T-helper 17 cell (primary cell): ENCODE measurements around the gene BTF3L4. TPM values are rescaled to one million over a fixed set of nuclear protein-coding genes. Genes with fewer than 3 reads are reported as not detected.
"Not testable (repeated sequence)": the region's sequence is repeated elsewhere in the genome, so short reads cannot be mapped to it uniquely, and the experiment has no call there.

ENCODE experiments used
- ATAC-seq: fragments of 150-1000 bp; cut with Tn5 transposase; 2 replicates; pipeline ENCODE4 v1.10.0; 2021; ENCODE audit warnings: mild to moderate bottlenecking, moderate library complexity
- DNase-seq, 3 donors: peaks; one replicate each; pipeline versions ENCODE4 v3.0.0 to v3.0.0-alpha.2; 2020 to 2021
- H3K9me3 ChIP-seq: one replicate; pipeline ENCODE4 v1.7.0; 2013; ENCODE audit warnings: low read length, mild to moderate bottlenecking; ENCODE audit not compliant: control insufficient read depth, poor library complexity, severe bottlenecking
- H3K27ac Mint-ChIP-seq: one replicate; pipeline ENCODE4 v1.8.0; 2022; ENCODE audit warnings: mild to moderate bottlenecking, moderate library complexity, mixed read lengths
- H3K27me3 Mint-ChIP-seq: one replicate; pipeline ENCODE4 v1.8.0; 2022; ENCODE audit warnings: mixed read lengths
- H3K36me3 Mint-ChIP-seq: one replicate; pipeline ENCODE4 v1.8.0; 2022; ENCODE audit warnings: low read depth, mixed read lengths
- H3K4me1 Mint-ChIP-seq: one replicate; pipeline ENCODE4 v1.8.0; 2022; ENCODE audit warnings: mild to moderate bottlenecking, mixed read lengths
- H3K4me3 Mint-ChIP-seq: one replicate; pipeline ENCODE4 v1.8.0; 2022; ENCODE audit warnings: mild to moderate bottlenecking, moderate library complexity, mixed read lengths
- total RNA-seq, 4 donors: library from RNA in 2 of 4; stranded (reverse) in 2 of 4; gene quantifications; one replicate each; pipeline ENCODE4 v1.2.3 and lab custom pipeline; 2022 to 2026

The BTF3L4 gene
- 10 to 100 TPM; 33.6 to 40.6 TPM for total RNA-seq
- total RNA-seq (lab: John Stamatoyannopoulos, UW) = 34.1 to 41.7 reads per million in 2 donors

DNA sequence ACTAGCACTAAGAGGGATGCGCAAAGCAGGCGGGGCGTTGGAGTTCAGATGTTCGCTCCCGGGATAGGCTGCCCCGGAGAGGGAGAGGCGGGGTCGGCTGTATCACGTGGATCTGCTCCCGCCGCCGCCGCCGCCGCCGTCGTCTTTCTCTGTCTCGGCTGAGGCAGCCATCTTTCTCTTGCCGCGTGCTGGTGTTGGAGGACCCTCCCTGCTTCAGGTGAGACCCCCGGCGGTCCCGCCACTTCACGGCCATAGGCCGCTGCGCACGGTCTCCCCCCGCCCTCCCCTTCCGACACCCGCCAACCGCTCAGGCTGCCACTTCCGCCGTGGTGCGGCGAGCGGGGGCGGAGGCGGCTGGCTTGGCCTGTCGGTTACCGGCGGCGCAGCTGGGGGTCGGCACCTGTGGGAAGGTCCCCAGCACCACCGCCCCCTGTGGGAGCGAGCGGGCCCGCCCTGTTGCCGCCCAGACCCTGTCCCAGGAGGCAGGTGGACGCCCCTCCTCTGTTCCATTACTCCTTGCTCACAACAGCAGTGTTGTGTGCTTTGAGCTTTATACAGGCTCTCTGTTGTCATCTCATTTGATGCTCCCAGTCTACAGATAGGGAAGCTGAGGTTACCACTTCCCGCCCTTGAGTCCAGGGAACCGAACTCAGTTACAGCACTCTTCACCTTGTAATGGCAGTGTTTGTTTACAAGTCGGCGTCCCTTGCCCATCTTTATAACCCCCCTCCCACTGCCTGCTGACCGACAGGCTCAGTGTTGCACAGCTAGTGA lies at the start of gene BTF3L4:
TSS of gene BTF3L4 (plus strand) at position 133 of the 774 bp plus-strand sequence. CDS start 3,553 bp downstream, outside the sequence.
- ATAC-seq = peak; percentile 97
- peak within 1 kb of the TSS; percentile 94 for H3K27ac Mint-ChIP-seq
- H3K9me3 ChIP-seq = no peaks in the 10 kb centered on the region
- DNase-seq = peak; percentile 85 to 88 (median 85)
- peaks cover 2% of the 10 kb centered on the region for H3K36me3 Mint-ChIP-seq
- H3K4me1 Mint-ChIP-seq = peaks cover 41% of the 10 kb centered on the region
- peak within 1 kb of the TSS; percentile 98 for H3K4me3 Mint-ChIP-seq
- H3K27me3 Mint-ChIP-seq = no peaks in the 10 kb centered on the region

DNA sequence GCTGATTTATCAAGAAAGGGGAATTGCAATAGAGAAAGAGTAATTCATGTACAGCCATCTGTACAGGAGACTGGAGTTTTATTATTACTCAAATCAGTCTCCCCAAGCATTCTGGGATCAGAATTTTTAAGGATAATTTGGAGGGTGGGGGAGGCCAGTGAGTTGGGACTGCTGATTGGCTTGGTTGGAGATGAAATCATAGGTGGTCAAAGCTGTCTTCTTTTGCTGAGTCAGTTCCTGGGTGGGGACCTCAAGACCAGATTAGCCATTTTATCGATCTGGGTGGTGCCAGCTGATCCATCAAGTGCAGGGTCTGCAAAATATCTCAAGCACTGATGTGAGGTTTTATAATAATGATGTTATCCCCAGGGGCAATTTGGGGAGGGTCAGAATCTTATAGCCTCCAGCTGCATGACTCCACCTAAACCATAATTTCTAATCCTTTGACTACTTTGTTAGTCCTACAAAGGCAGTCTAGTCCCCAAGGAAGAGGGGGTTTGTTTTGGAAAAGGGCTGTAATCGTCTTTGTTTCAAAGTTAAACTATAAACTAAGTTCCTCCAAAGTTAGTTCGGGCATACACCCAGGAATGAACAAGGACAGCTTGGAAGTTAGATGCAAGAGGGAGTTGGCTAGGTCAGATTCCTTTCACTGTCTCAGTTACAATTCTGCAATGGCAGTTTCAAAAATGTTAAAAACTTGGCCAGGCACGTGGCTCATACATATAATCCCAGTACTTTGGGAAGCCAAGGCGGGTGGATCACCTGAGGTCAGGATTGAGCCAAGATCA lies 48.7 kb upstream of the BTF3L4 start:
- Mint-ChIP-seq H3K27me3 (peaks cover 24% of the 10 kb centered on the region), H3K4me1 (peaks cover 2% of the 10 kb centered on the region), H3K27ac (no peak overlapping the region), H3K36me3 (no peaks in the 10 kb centered on the region), H3K4me3 (no peak overlapping the region)
- ATAC-seq = no peak
- no peaks in the 10 kb centered on the region for H3K9me3 ChIP-seq
- no peak for DNase-seq

DNA sequence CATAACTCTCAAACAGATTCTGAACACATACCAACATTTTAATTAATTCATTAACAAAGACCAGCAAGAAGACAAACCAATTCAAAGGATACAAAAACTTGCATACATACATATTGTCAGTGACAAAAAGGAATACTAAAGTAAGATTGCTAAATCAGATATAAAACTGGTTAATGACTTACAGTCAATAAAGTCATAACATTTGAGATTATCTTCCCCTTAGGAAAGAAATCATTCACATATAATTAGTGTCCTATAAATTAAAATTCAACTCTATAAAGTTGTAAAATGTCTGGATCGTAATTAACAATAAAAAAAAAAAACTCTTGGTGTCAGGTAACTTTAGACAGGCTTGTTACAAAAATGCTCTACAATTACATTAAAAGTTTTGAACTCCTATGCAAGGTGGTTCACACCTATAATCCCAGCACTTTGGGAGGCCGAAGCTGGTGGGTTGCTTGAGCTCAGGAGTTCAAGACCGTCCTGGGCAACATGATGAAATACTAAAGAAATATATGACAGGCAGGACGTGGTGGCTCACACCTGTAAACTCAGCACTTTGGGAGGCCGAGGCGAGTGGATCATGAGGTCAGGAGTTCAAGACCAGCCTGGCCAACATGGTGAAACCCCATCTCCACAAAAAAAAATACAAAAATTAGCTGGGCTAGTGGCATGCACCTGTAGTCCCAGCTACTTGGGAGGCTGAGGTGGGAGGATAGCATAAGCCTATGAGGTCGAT lies 47.9 kb upstream of the BTF3L4 start:
- H3K4me3 Mint-ChIP-seq = no peak overlapping the region
- no peak for ATAC-seq
- H3K4me1 Mint-ChIP-seq = no peaks in the 10 kb centered on the region
- H3K27ac Mint-ChIP-seq = no peak overlapping the region
- no peak for DNase-seq
- H3K9me3 ChIP-seq = no peaks in the 10 kb centered on the region
- no peaks in the 10 kb centered on the region for H3K36me3 Mint-ChIP-seq
- peaks cover 18% of the 10 kb centered on the region for H3K27me3 Mint-ChIP-seq

DNA sequence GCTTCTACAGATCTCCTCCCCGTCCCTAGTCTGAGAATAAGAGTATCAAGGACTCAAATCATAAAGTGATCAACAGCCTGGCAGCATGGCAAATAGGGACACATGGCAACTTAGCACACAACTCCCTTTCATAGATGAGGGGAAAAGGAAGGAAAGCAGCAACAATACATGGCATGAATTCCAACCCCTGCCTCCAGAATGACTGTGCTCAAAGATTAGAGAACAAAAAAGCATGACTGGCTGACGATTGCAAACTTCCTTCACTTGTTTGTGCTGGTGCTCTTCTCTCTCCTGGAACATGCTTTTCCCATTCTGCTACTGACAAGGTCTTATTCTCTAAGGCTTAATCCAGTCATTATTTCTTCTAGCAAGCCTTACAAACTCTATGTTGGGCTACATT lies 34.0 kb upstream of the BTF3L4 start:
- Mint-ChIP-seq H3K4me3 (no peak overlapping the region), H3K27ac (no peak overlapping the region), H3K27me3 (no peaks in the 10 kb centered on the region), H3K4me1 (peaks cover 2% of the 10 kb centered on the region), H3K36me3 (peaks cover 18% of the 10 kb centered on the region)
- H3K9me3 ChIP-seq = no peaks in the 10 kb centered on the region
- no peak for DNase-seq
- ATAC-seq = no peak

DNA sequence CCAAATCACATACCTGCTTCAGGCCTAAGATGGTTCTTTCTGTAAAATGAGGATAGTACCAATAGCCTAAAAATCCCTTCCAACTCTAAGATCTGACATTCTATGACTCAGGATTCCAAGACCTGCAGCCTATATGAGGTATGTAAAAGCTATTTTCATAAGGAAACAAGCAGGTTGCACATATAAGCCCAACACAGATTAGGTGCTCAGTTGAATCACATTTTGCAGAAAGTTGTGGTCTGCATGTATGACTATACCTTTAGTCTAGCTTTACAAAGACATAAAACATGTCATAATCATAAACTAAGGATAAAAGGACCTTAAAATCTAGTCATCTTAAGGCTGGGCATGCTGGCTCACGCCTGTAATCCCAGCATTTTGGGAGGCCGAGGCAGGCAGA lies 29.8 kb upstream of the BTF3L4 start:
- Mint-ChIP-seq H3K27me3 (no peaks in the 10 kb centered on the region), H3K36me3 (peaks cover 14% of the 10 kb centered on the region), H3K4me3 (no peak overlapping the region), H3K27ac (no peak overlapping the region), H3K4me1 (peaks cover 15% of the 10 kb centered on the region)
- no peaks in the 10 kb centered on the region for H3K9me3 ChIP-seq
- DNase-seq = no peak
- no peak for ATAC-seq

DNA sequence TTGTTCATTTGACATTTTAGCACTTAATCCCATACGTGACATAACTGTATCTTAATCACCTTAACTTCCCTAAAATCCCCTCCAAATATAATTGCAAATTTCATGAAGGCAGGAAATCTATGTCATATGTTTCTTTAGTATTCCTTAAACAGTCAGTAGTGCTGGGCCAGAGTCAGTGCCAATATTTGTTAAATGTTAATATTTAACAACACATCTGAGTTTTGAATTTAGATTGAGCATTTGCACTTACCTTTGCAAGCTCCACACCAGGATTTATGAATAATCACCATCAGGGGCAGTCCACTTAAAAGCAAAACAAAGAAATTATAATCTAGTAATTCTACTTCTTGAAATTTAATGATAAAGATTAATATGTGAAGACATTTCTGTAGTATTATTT lies 27.8 kb upstream of the BTF3L4 start:
- DNase-seq (no peak), ATAC-seq (no peak)
- Mint-ChIP-seq H3K4me3 (no peak overlapping the region), H3K36me3 (peaks cover 12% of the 10 kb centered on the region), H3K27me3 (no peaks in the 10 kb centered on the region), H3K27ac (no peak overlapping the region), H3K4me1 (peaks cover 27% of the 10 kb centered on the region)
- no peaks in the 10 kb centered on the region for H3K9me3 ChIP-seq

DNA sequence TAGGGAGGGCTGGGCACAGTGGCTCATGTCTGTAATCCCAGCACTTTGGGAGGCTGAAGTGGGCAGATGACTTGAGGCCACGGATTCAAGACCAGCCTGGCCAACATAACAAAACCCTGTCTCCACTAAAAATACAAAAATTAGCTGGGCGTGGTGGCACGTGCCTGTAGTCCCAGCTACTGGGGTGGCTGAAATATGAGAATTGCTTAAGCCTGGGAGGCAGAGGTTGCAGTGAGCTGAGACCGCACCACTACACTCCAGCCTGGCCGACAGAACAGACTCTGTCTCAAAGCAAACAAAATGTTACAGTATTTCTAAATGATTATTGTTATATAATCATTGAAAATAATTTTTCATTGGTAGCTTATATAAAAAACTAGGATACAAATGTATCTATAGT lies 27.3 kb upstream of the BTF3L4 start:
- H3K4me3 Mint-ChIP-seq, ATAC-seq, H3K9me3 ChIP-seq, H3K27me3 Mint-ChIP-seq, H3K36me3 Mint-ChIP-seq, DNase-seq: not testable (repeated sequence)
- H3K27ac Mint-ChIP-seq = peak overlapping the region; percentile 45
- peaks cover 27% of the 10 kb centered on the region for H3K4me1 Mint-ChIP-seq

DNA sequence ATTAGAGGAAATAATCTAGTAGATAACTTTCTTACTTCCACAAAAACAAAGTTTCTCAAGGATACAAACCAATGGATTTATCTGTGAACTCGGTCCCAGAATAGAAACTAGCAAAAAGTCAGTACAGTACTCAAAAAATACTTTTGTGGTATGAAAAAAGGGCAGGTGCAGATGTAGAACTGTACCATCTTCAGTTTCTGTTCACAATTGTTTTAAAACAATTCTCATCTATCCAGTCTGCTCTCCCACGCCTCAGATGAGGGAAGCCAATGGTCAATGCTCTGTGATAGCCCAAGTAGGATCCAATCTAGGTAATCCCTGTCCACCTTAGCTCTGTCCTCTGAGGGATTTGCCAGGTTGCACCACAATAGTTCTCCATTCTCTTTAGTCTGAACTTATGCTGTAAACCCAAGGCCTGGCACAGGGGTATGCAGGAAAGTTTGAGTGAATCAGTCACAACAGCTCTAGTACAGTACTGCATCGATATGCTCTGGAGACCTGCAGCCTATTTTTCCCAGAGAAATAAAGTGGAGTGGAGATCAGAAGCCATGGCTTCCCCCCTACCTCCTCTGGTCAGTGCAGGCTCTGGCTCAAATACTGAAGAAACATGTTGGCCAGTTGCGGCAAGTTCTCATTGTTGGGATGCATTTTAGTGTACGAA lies 23.8 kb upstream of the BTF3L4 start:
- ATAC-seq (no peak), DNase-seq (no peak)
- peaks cover 28% of the 10 kb centered on the region for H3K4me1 Mint-ChIP-seq
- H3K27me3 Mint-ChIP-seq = no peaks in the 10 kb centered on the region
- H3K36me3 Mint-ChIP-seq = peaks cover 2% of the 10 kb centered on the region
- H3K4me3 Mint-ChIP-seq = peak overlapping the region; percentile 93
- H3K9me3 ChIP-seq = no peaks in the 10 kb centered on the region
- H3K27ac Mint-ChIP-seq = peak overlapping the region; percentile 95

DNA sequence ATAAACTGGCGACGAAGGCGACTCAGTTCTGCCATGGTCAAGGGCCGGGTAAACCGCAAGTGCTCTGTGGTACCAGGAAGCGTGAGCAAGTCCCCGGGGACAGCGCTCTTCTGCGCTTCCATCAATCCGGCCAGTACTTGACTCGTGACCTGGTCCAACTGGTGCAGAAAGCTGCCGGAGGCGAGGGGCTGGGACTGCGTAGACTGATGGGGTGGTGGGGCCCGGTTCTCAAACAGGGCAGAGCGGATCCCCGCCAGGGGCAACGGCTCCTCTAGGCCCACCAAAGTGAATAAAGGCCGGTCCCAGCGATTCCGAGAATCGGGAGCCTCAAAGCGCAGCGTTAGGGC lies 23.3 kb upstream of the BTF3L4 start:
- peak overlapping the region; percentile 95 for H3K27ac Mint-ChIP-seq
- DNase-seq = no peak
- peaks cover 28% of the 10 kb centered on the region for H3K4me1 Mint-ChIP-seq
- H3K9me3 ChIP-seq = no peaks in the 10 kb centered on the region
- H3K36me3 Mint-ChIP-seq = peaks cover 2% of the 10 kb centered on the region
- H3K27me3 Mint-ChIP-seq = no peaks in the 10 kb centered on the region
- ATAC-seq = no peak
- peak overlapping the region; percentile 93 for H3K4me3 Mint-ChIP-seq

DNA sequence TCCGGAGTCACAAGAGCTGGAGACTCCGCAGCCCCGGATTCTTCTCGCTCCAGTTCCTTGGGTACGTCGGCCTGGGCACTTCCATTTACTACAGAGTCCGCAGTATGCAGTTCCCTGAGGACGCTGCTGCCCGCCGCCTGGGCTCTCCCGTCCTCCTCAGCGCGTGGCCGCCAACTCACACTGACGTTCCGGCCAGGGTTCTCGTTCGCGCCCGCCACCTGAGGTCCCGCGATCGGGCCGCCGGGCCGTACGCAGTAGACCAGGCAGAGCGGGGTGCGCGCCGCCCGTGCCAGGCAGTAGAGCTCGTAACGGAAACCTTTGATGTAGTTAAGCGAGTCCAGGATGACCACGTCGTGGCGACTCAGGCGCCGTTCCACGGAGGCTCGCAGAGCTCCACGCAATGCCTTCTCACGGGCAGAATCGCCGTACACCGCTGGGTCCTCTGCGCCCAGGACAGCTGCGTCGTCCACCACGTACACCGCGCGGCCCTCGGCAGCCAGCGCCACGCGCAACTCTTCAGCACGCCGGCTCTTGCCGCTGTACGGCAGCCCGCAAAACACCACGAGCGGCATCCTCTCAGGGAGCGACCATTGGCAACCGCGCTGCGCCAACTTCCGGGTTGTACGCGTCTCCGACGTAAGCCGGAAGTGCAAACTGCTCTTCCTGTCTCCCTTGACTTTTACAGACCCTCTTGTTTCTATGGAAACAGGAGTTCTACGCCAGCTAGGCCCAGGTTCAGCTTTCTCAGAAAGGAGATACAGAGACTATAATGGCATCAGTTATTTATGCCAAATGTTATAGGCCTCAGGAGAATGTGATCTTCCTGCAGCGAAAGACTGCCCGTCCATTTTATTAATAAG lies 22.7 kb upstream of the BTF3L4 start, which contains the start of gene KTI12:
TSS of gene KTI12 (minus strand) at position 621 of the 860 bp plus-strand sequence. CDS start at position 572, 49 bp downstream.
- Mint-ChIP-seq H3K27me3 (no peaks in the 10 kb centered on the region), H3K4me3 (peak within 1 kb of the TSS; percentile 93), H3K36me3 (peaks cover 2% of the 10 kb centered on the region), H3K27ac (peak within 1 kb of the TSS; percentile 95), H3K4me1 (peaks cover 28% of the 10 kb centered on the region)
- ATAC-seq (peak; percentile 95), DNase-seq (peak; percentile 72 to 79 (median 77))
- no peaks in the 10 kb centered on the region for H3K9me3 ChIP-seq

DNA sequence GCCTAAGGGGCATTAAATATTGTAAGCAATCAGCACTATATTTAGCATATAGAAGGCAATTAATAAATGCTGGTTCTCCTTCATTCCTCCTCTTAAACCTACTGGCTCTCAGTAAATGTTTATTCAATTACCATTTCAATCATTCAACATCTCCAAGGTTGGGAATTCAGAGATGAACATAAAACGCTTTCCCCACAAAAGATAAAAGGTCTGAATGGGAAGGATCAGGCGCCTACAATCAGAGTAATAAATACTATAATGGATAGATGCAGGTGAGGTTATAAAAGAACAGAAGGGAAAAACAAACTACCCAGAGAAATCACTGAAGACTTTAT lies 22.1 kb upstream of the BTF3L4 start:
- peaks cover 2% of the 10 kb centered on the region for H3K36me3 Mint-ChIP-seq
- peak overlapping the region; percentile 93 for H3K4me3 Mint-ChIP-seq
- H3K27ac Mint-ChIP-seq = peak overlapping the region; percentile 95
- H3K27me3 Mint-ChIP-seq = no peaks in the 10 kb centered on the region
- DNase-seq (no peak), ATAC-seq (no peak)
- peaks cover 28% of the 10 kb centered on the region for H3K4me1 Mint-ChIP-seq
- H3K9me3 ChIP-seq = no peaks in the 10 kb centered on the region

DNA sequence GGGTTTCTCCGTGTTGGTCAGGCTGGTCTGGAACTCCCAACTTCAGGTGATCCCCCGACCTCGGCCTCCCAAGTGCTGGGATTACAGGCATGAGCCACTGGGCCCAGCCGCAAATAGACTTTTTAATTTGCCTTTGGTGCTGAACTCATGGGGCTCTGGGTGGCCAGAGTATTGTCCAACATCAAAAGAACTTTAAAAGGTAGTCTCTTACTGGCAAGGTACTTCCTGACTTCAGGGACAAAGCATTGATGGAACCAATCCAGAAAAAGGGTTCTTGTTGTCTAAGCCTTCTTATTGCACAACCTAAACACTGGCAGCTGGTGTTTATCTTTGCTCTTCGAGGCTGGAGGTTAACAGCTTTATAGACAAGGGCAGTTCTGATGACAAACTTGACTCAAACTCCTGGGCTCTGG lies 18.7 kb upstream of the BTF3L4 start:
- peaks cover 6% of the 10 kb centered on the region for H3K4me1 Mint-ChIP-seq
- no peak overlapping the region for H3K27ac Mint-ChIP-seq

More for the DNA sequence above, 18.7 kb upstream of the BTF3L4 start:
- Mint-ChIP-seq H3K36me3 (no peaks in the 10 kb centered on the region), H3K4me3 (no peak overlapping the region), H3K27me3 (no peaks in the 10 kb centered on the region)
- no peaks in the 10 kb centered on the region for H3K9me3 ChIP-seq
- ATAC-seq (no peak), DNase-seq (no peak)
